HepG2 (cell line): ENCODE data around the gene GON4L. TPM values are rescaled to one million over a fixed set of nuclear protein-coding genes. Genes with fewer than 3 reads are reported as not detected.
A peak's percentile ranks its signal among the peaks of the same experiment; 100 is the strongest.
"Not testable (repeated sequence)": the region's sequence is repeated elsewhere in the genome, so short reads cannot be mapped to it uniquely, and the experiment has no call there.

Source experiments
- ATAC-seq: fragments of 200-7000 bp; cut with Tn5 transposase; 3 replicates; pipeline ENCODE4 v1.9.1; 2020; ENCODE audit warnings: mild to moderate bottlenecking, moderate library complexity
- BruUV-seq: library from RNA; stranded (reverse); fragments of 400-500 nt; replicated peaks from 2 replicates; lab custom pipeline; 2021; lab: Mats Ljungman, UMichigan
- CTCF ChIA-PET: fragments of 300-600 bp; formaldehyde crosslinking; extraction: SDS; loops from one replicate; lab custom pipeline; 2021; ENCODE audit warnings: low total read pairs, inconsistent platforms, low intra/inter-chr PET ratio; lab: Yijun Ruan, JAX
- POLR2A ChIA-PET: fragments of 350-600 bp; sonication (Branson Sonifier 250); formaldehyde crosslinking; loops from one replicate; lab custom pipeline; 2020; ENCODE audit warnings: antibody characterized with exemption, inconsistent platforms; lab: Yijun Ruan, JAX
- DNase-seq: peaks from one replicate; pipeline ENCODE4 v3.0.0-alpha.2; 2015; ENCODE audit warnings: low spot score
- FAIRE-seq: peaks from 3 replicates; lab custom pipeline; 2011; peaks lifted over from hg19 to GRCh38; lab: Jason Lieb, UNC
- H2AFZ ChIP-seq: one replicate; pipeline ENCODE4 v1.6.1; 2011; ENCODE audit warnings: low read length, inconsistent platforms
- H3K27ac ChIP-seq: fragments of 300-600 bp; 3 replicates; pipeline ENCODE4 v1.8.0; 2011; ENCODE audit warnings: mixed run types, mild to moderate bottlenecking, mixed read lengths, low read length, inconsistent platforms; ENCODE audit not compliant: insufficient read depth; ENCODE audit errors: extremely low read length
- H3K27me3 ChIP-seq, 2 experiments: fragments of 200-600 bp in 1 of 2; 2 replicates in 1 of 2; 3 replicates in 1 of 2; pipeline versions ENCODE4 v1.6.0 to v1.8.0; 2011; ENCODE audit warnings: low read length in 2 of 2, mild to moderate bottlenecking in 2 of 2, moderate library complexity in 2 of 2, inconsistent platforms in 1 of 2; ENCODE audit not compliant: insufficient read depth in 2 of 2, control insufficient read depth in 1 of 2
- H3K36me3 ChIP-seq, 2 experiments: fragments of 200-600 bp in 1 of 2; replicated peaks in 1 of 2; 2 replicates in 1 of 2; 3 replicates in 1 of 2; pipeline versions ENCODE4 v1.5.1 to v1.8.0; 2011; ENCODE audit warnings: low read length in 2 of 2, inconsistent platforms in 1 of 2; ENCODE audit not compliant: insufficient read depth in 2 of 2, control insufficient read depth in 1 of 2
- H3K4me1 ChIP-seq: 2 replicates; pipeline ENCODE4 v1.5.1; 2012; ENCODE audit warnings: low read length, inconsistent platforms; ENCODE audit not compliant: insufficient read depth
- H3K4me2 ChIP-seq: 2 replicates; pipeline ENCODE4 v1.6.0; 2011; ENCODE audit warnings: low read depth, low read length, inconsistent platforms
- H3K4me3 ChIP-seq, 3 experiments: fragments of 200-600 bp in 1 of 3; sonication (generic), shearing (Covaris generic) in 1 of 3; replicated peaks in 1 of 3; 2 replicates each; pipeline ENCODE4 v1.5.1; 2011 to 2016; ENCODE audit warnings: low read length in 3 of 3, inconsistent platforms in 2 of 3, low read depth in 2 of 3, mild to moderate bottlenecking in 2 of 3, control low read depth in 1 of 3, mixed read lengths in 1 of 3; ENCODE audit not compliant: insufficient read depth in 1 of 3
- H3K79me2 ChIP-seq: one replicate; pipeline ENCODE4 v1.6.1; 2011; ENCODE audit warnings: low read length, inconsistent platforms; ENCODE audit not compliant: insufficient read depth
- H3K9ac ChIP-seq: 2 replicates; pipeline ENCODE4 v1.6.0; 2011; ENCODE audit warnings: mild to moderate bottlenecking, low read depth, low read length, inconsistent platforms; ENCODE audit not compliant: insufficient read depth
- H3K9me3 ChIP-seq: 2 replicates; pipeline ENCODE4 v1.5.1; 2012; ENCODE audit warnings: mild to moderate bottlenecking, low read length
- H4K20me1 ChIP-seq: 2 replicates; pipeline ENCODE4 v1.6.0; 2011; ENCODE audit warnings: inconsistent platforms, mild to moderate bottlenecking, low read length, moderate library complexity; ENCODE audit not compliant: insufficient read depth
- ATF6 ChIP-seq: sonication (generic); formaldehyde crosslinking; conservative IDR thresholded peaks from 2 replicates; pipeline ENCODE4 v1.4.0; 2020; ENCODE audit warnings: missing genetic modification reagents
- FIP1L1 ChIP-seq: fragments of 200-400 bp; formaldehyde crosslinking; IDR thresholded peaks from 2 replicates; pipeline ENCODE4 v1.6.1; 2018; ENCODE audit warnings: low read depth, mild to moderate bottlenecking, low read length, moderate library complexity, borderline replicate concordance; ENCODE audit not compliant: insufficient read depth
- FOXA1 ChIP-seq, 2 experiments: fragments of 450-650 bp in 1 of 2; sonication (generic) in 1 of 2; formaldehyde crosslinking in 1 of 2; IDR thresholded peaks; 2 replicates each; pipeline versions ENCODE4 v1.4.0 to v1.6.1; 2016 to 2020; ENCODE audit warnings: missing genetic modification reagents in 1 of 2
- GPBP1L1 ChIP-seq: sonication (generic); formaldehyde crosslinking; IDR thresholded peaks from 2 replicates; pipeline ENCODE4 v1.5.0; 2020; ENCODE audit warnings: mild to moderate bottlenecking, missing genetic modification reagents
- KLF11 ChIP-seq: IDR thresholded peaks from 2 replicates; pipeline ENCODE4 v1.6.1; 2016; ENCODE audit warnings: missing compliant biosample characterization
- POLR2AphosphoS5 ChIP-seq: IDR thresholded peaks from 2 replicates; pipeline ENCODE4 v1.6.1; 2012; ENCODE audit warnings: low read depth, low read length
- SP1 ChIP-seq, 2 experiments: fragments of 450-650 bp in 1 of 2; sonication (generic) in 1 of 2; formaldehyde crosslinking in 1 of 2; IDR thresholded peaks; 2 replicates each; pipeline versions ENCODE4 v1.4.0 to v1.6.1; 2016 to 2020; ENCODE audit warnings: missing genetic modification reagents in 1 of 2
- SRSF1 ChIP-seq: fragments of 200-400 bp; formaldehyde crosslinking; optimal IDR thresholded peaks from 2 replicates; pipeline ENCODE3; 2017; ENCODE audit warnings: mild to moderate bottlenecking, low read depth, low read length, moderate library complexity
- TSC22D2 ChIP-seq: sonication (generic); formaldehyde crosslinking; IDR thresholded peaks from 2 replicates; pipeline ENCODE4 v1.5.1; 2020; ENCODE audit warnings: missing genetic modification reagents, mild to moderate bottlenecking, borderline replicate concordance
- ZNF121 ChIP-seq: sonication (generic); formaldehyde crosslinking; IDR thresholded peaks from 2 replicates; pipeline ENCODE4 v1.5.0; 2020; ENCODE audit warnings: mild to moderate bottlenecking, missing genetic modification reagents
- ZNF224 ChIP-seq: sonication (generic); formaldehyde crosslinking; IDR thresholded peaks from 2 replicates; pipeline ENCODE4 v1.5.0; 2020; ENCODE audit warnings: mild to moderate bottlenecking, missing genetic modification reagents
- WGBS: methylation state at CpG from one replicate; pipeline ENCODE4 v1.1.6; 2017; ENCODE audit warnings: low lambda C conversion rate; 5-methylcytosine and 5-hydroxymethylcytosine counted together
- in situ Hi-C: cut with HindIII; loops from 2 replicates; pipeline ENCODE4 v1.10.0; 2017; ENCODE audit warnings: low pct_unique_long_range_greater_than_20kb; ENCODE audit not compliant: extremely low pct_ligation_motif_present
- intact Hi-C: fragments of 100-400 bp; cut with micrococcal nuclease; formaldehyde crosslinking; loops from one replicate; pipeline ENCODE4 v1.10.0; 2022; ENCODE audit not compliant: unreplicated experiment
- polyA plus RNA-seq, 8 experiments: library from polyadenylated mRNA; depleted of rRNA in 3 of 8; stranded (reverse) in 7 of 8; unstranded in 1 of 8; fragments of >200 nt; fragmentation: Illumina TruSeq in 4 of 8; extraction: Trizol in 4 of 8; gene quantifications; 2 replicates each; pipeline versions ENCODE4 v1.2.1 to v1.2.3, GENCODE V29; 2011 to 2016; ENCODE audit warnings: low read depth in 4 of 8, missing spikeins in 1 of 8, mixed read lengths in 1 of 8; ENCODE audit not compliant: insufficient read depth in 1 of 8
- total RNA-seq, 5 experiments: library from RNA; depleted of rRNA; stranded (reverse); fragments of >200 nt; fragmentation: Illumina TruSeq; extraction: Trizol; gene quantifications; 2 replicates each; pipeline ENCODE4 v1.2.3, GENCODE V29; 2016; ENCODE audit warnings: low read depth in 1 of 5

Gene GON4L
- total and polyA plus RNA-seq, 2 of the 13 experiments (the other 11 are each of a cell fraction or from before 2014, with no cell fraction given): 14.6 to 19.6 TPM

GRCh38 chr1:155715056-155715455 is 142.0 kb downstream of the GON4L start:
- DNase-seq, CTCF ChIA-PET, in situ Hi-C loops, BruUV-seq, H3K4me2 ChIP-seq, ATAC-seq, H4K20me1 ChIP-seq, intact Hi-C loops, FAIRE-seq, H3K9ac ChIP-seq, H3K27me3 ChIP-seq, H3K79me2 ChIP-seq, H2AFZ ChIP-seq, H3K4me1 ChIP-seq, H3K9me3 ChIP-seq, POLR2A ChIA-PET, H3K4me3 ChIP-seq, H3K27ac ChIP-seq: not testable (repeated sequence)
- TF ChIP-seq ZNF121: 0 out of 2 replicates have a peak, but pooled peaks have one; percentile 31
- H3K36me3 ChIP-seq: peaks cover 3 to 42% of the 10 kb centered on the region in 2 experiments; a peak in 4 of 5 replicates
- 98% methylated on average over 3 of the region's 3 CpGs for WGBS

DNA sequence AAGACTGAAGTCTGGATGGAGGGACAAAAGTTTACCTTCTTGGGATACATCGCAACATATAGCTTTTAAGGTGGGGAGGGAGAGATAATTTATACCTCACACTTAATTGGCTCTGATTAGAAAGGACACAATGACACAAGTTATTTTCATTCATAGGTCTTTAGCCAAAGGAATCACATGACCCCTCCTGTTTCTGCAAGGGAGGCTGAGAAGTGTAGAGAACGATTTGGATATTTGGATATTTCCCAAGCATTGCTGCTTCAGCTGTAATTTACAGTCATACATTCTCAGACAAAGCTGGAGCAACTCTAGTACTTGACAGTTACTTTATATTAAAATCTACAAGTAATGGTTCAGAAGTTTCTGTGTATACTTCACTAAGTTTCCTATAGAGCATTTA is 143.9 kb downstream of the GON4L start:
- ChIA-PET POLR2A (interaction anchor here (0.6 kb wide), 1 partner anchor 353 kb away, joined by 3 read pairs; no protein-coding TSS in a partner anchor), CTCF (no interaction called here)
- Histone ChIP-seq H3K9me3 (no peaks in the 10 kb centered on the region), H4K20me1 (no peaks in the 10 kb centered on the region), H3K4me1 (no peaks in the 10 kb centered on the region), H3K4me2 (no peak overlapping the region), H3K4me3 (no peak overlapping the region), H3K27me3 (no peaks in the 10 kb centered on the region), H2AFZ (no peak overlapping the region), H3K27ac (no peak overlapping the region), H3K36me3 (peaks cover 3 to 40% of the 10 kb centered on the region in 2 experiments; a peak in 4 of 5 replicates), H3K79me2 (peaks cover 7% of the 10 kb centered on the region), H3K9ac (no peak overlapping the region)
- BruUV-seq: no TSS peak
- WGBS: 95% methylated on average over 2 of the region's 2 CpGs
- no peak for DNase-seq
- ATAC-seq: no peak
- in situ Hi-C loops: no loop called here
- no peak for FAIRE-seq
- intact Hi-C loops: no loop called here
- TF ChIP-seq ZNF224 (CRISPR knock-in tag) (no peak), ATF6 (CRISPR knock-in tag) (no peak), GPBP1L1 (CRISPR knock-in tag) (no peak), KLF11 (CRISPR knock-in tag) (no peak), SP1 (IDR thresholded peaks at IDR 0.05) (no peak), SP1 (CRISPR knock-in tag; IDR thresholded peaks at IDR 0.05) (no peak), SRSF1 (no peak), POLR2AphosphoS5 (no peak), FIP1L1 (no peak), TSC22D2 (CRISPR knock-in tag) (no peak), FOXA1 (IDR thresholded peaks at IDR 0.05) (no peak), FOXA1 (CRISPR knock-in tag; IDR thresholded peaks at IDR 0.05) (no peak)
